Mucosa of stomach (tissue), 1 donor: Measurements from ENCODE around the gene DDC.

Source experiments
- H3K27me3 ChIP-seq: one replicate; pipeline ENCODE4 v1.7.0; 2013; ENCODE audit warnings: mild to moderate bottlenecking, low read length; ENCODE audit not compliant: control insufficient read depth, insufficient read depth
- H3K36me3 ChIP-seq: one replicate; pipeline ENCODE4 v1.7.0; 2013; ENCODE audit warnings: low read length; ENCODE audit not compliant: control insufficient read depth, insufficient read depth
- H3K4me1 ChIP-seq: one replicate; pipeline ENCODE4 v1.7.0; 2013; ENCODE audit warnings: mild to moderate bottlenecking, low read length; ENCODE audit not compliant: control insufficient read depth, insufficient read depth
- H3K4me3 ChIP-seq: one replicate; pipeline ENCODE4 v1.7.0; 2013; ENCODE audit warnings: low read length
- H3K9ac ChIP-seq: one replicate; pipeline ENCODE4 v1.7.0; 2013; ENCODE audit warnings: mild to moderate bottlenecking, low read length, moderate library complexity
- H3K9me3 ChIP-seq: one replicate; pipeline ENCODE4 v1.7.0; 2013; ENCODE audit warnings: mild to moderate bottlenecking, low read length, moderate library complexity; ENCODE audit not compliant: control insufficient read depth
- donor health status: Pancreatic carcinoma.

Gene DDC, protein sequence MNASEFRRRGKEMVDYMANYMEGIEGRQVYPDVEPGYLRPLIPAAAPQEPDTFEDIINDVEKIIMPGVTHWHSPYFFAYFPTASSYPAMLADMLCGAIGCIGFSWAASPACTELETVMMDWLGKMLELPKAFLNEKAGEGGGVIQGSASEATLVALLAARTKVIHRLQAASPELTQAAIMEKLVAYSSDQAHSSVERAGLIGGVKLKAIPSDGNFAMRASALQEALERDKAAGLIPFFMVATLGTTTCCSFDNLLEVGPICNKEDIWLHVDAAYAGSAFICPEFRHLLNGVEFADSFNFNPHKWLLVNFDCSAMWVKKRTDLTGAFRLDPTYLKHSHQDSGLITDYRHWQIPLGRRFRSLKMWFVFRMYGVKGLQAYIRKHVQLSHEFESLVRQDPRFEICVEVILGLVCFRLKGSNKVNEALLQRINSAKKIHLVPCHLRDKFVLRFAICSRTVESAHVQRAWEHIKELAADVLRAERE

DNA sequence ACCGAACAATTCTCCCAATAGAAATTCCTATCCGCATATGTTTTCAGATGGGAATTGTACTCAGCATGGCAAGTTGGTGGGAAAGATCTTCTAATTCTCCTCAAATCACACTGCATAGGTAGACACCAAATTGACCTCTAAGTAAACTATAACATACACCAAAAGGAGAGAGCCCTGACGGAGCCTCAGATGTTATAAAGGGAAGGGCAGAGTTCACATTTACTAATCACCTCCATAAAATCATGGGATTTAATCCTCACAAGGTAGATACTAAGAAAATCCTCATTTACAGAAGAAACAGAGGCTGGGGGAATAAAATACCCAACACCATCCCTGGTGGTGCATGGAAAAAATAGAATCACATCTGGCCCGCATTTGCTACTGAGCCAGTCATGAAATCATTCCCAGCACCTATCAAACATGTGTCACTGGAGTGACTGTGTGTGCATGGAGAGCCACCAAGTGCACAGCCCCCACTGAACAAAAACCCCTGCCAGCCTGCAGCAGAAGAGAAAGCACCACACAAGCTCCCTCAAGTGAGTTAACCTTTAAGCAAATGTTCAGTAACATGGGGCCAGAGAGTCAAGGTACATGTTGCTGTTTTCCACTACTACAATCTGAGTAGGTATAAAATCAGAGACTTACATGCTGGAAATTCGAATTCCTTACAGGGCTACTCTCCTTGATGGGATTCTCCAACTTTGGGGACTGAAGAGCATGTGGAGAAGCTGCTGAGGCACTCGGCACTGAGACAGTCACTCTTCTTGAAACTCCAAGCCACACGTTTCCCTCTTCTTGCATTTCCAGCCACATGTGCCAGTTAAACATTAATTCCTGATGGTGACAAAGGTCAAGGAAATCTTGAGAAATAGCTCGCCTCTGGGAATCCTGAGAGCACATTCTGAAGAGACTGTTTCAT, at the start of gene DDC:
TSS of gene DDC (minus strand) at position 766 of the 919 bp plus-strand sequence. CDS start 21,320 bp downstream, outside the sequence.
- no peaks in the 10 kb centered on the region for H3K9me3 ChIP-seq
- H3K36me3 ChIP-seq = no peaks in the 10 kb centered on the region
- H3K4me3 ChIP-seq = no peak within 1 kb of the TSS
- H3K4me1 ChIP-seq = peaks cover 17% of the 10 kb centered on the region
- H3K27me3 ChIP-seq = no peaks in the 10 kb centered on the region
- H3K9ac ChIP-seq = no peak within 1 kb of the TSS

DNA sequence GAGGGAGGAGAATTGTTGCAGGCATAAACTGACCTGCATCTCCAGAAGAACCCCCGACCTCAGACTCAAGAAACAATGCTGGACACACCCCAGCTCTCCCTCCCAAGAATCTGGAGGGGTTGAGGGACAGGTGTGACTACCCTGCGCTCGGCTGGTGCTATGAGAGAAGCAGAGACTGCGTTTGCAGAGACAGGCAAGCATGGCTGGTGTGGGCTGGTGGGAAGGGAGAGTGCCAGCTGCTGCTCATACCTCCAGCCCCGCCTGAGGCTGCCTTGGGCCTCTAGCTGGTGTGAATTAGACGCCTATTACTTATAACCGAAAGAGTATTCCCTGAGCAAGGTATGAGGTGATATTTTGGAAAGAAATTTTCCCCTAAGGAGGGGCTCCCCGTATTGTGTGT, 48.3 kb upstream of the DDC start:
- H3K4me3 ChIP-seq = no peak overlapping the region
- H3K4me1 ChIP-seq = peaks cover 52% of the 10 kb centered on the region
- no peaks in the 10 kb centered on the region for H3K9me3 ChIP-seq
- H3K9ac ChIP-seq = no peak overlapping the region
- H3K27me3 ChIP-seq = no peaks in the 10 kb centered on the region
- no peaks in the 10 kb centered on the region for H3K36me3 ChIP-seq

DNA sequence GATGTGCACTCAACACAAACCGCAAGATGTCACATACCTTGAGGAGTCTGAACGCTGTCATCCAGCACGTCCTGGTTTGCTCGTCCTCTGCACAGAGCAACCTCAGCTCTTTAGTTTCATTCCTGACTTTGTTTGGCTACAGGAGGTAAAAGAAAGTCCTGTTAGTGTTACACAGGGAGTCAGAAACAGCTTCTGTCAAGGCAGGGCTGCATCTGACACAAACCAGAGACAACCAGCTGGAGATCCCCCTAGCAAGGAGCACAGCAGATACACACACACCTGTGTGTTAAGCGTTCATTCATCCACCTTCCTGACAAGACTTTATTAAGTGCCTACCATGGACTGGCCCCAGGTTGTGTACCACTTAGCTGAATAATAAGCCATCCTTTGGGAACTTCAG, 47.5 kb upstream of the DDC start:
- H3K4me1 ChIP-seq = peaks cover 44% of the 10 kb centered on the region
- H3K9ac ChIP-seq = no peak overlapping the region
- H3K4me3 ChIP-seq = no peak overlapping the region
- no peaks in the 10 kb centered on the region for H3K27me3 ChIP-seq
- no peaks in the 10 kb centered on the region for H3K36me3 ChIP-seq
- no peaks in the 10 kb centered on the region for H3K9me3 ChIP-seq

DNA sequence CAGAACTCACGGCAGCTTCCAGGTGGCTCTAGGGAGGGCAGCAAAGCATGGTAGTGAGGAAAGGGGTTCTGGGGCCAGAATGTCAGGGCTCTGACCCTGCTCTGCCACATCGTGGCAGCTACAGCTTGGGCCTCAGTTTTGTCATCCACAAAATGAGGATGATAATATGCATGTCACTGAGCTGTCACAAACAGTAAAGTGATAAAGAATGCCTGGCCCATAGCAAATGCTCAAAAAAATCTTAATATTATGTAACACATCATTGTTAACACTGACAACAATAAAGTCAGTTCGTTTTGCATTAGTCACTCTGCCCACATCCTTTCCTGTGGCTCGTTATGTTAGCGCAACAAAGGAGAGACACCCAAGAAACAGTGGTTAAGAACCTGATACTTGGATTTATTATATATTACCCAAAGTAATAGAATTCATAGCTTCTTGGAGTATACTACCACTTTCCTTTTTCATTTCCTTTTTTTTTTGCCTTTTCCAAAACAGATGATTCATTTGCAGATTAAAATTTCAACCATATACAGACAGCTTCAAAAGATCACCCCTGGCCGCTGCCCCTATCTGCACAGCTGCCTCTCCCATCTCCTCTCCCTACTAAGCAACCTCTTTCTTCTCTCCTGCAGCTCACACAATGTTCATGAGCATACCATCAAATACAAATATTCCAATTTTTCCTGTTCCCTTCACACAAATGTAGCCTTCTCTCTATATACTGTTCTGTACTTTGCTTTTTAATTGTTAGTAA, 45.5 kb upstream of the DDC start:
- H3K36me3 ChIP-seq = no peaks in the 10 kb centered on the region
- no peaks in the 10 kb centered on the region for H3K27me3 ChIP-seq
- H3K9ac ChIP-seq = no peak overlapping the region
- no peaks in the 10 kb centered on the region for H3K9me3 ChIP-seq
- no peak overlapping the region for H3K4me3 ChIP-seq
- peaks cover 31% of the 10 kb centered on the region for H3K4me1 ChIP-seq

DNA sequence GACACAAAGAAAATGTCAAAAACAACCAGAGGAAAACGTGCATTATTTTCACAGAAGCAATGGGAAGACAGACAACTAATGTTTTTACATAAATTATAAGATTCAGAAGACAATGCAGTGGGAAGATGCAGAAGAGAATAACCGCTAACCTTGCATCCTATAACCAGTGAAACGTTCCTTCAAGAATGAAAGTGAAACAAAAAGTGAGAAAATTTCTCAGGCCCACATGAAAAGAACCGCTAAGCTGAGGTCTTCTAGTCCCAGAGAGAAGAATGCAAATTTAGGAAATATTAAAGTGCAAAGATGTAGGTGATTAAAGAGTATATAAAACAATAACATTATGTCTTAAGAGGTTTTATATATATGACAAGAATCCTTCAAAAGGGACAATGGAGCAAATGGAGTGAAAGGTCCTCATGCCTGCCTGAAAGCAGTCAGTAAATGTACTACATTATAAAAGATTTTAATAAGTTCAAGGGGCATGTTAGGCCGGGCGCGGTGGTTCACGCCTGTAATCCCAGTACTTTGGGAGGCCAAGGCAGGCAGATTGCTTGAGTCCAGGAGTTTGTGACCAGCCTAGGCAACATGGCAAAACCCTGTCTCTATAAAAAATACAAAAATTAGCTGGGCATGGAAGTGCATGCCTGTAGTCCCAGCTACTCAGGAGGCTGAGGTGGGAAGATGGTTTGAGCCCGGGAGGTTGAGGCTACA, 43.1 kb upstream of the DDC start:
- no peak overlapping the region for H3K4me3 ChIP-seq
- no peaks in the 10 kb centered on the region for H3K36me3 ChIP-seq
- H3K27me3 ChIP-seq = no peaks in the 10 kb centered on the region
- H3K9me3 ChIP-seq = no peaks in the 10 kb centered on the region
- H3K9ac ChIP-seq = no peak overlapping the region
- peaks cover 9% of the 10 kb centered on the region for H3K4me1 ChIP-seq

DNA sequence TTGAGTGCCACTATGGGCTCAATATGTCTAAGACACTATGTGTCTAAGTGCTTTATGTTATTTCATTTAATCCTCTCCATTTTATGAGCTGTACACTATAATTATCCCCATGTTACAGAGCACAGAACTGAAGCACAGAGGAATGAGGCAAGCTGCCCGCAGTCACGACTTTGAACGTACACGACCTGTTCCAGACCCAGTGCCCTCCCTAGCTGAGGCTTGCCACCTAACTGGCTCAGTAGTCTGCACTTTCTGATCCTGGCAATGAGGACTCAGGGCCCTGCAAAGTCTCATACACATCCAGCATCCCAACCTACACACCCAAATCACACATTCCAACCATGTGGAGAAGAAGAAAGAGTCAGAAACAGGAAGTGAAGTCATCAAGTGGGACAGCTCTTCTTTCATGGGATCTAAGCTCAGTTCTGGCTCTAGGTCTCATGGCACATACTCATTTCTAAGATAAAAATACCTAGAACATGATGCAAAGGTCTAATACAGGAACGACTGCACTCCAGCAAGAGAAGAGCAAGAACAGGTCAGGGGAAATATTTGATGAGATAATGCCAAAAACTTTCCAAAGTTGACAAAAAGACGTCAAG, 42.4 kb upstream of the DDC start:
- H3K36me3 ChIP-seq = no peaks in the 10 kb centered on the region
- no peak overlapping the region for H3K9ac ChIP-seq
- no peaks in the 10 kb centered on the region for H3K27me3 ChIP-seq
- no peak overlapping the region for H3K4me3 ChIP-seq
- peaks cover 4% of the 10 kb centered on the region for H3K4me1 ChIP-seq
- H3K9me3 ChIP-seq = no peaks in the 10 kb centered on the region

DNA sequence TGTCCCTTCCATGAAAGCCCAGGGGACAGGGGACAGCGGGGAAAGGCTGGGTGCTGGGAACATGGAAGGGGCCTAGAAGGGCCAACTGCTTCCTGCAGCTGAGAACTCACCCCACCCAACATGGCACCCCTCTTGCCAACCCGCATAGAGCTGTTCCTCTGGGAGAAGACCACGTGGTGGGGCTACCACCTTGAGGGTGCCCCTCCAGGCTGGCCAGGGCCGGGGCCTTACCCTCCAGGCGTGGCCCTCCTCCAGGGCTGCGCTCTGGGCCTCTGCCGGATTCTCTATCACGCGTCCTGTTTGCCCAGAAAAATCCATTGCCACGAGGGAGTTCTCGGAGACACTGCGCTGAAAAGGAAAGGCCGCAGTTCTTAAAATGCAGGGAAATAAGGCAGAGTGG, 39.9 kb upstream of the DDC start:
- H3K9me3 ChIP-seq = no peaks in the 10 kb centered on the region
- H3K36me3 ChIP-seq = no peaks in the 10 kb centered on the region

DNA sequence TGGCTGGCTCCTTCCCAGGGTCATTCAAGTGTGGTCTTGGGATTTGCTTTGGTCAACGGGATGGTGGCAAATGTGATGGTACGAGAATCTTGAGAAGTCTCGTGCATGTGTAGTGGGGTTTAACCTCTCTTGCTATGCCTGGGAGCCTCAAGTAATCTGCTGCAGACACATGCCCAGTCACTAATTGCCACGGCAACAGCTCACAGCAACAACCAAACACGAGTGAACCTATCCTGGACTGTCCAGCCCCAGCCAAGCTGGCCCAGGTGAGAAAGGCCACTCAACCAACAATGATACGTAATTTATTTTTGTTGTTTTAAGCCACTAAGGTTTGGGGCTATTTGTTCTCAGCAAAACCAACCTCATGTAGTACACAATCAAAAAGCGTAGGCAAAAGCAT, 38.1 kb upstream of the DDC start:
- Histone ChIP-seq H3K4me3 (no peak overlapping the region), H3K27me3 (no peaks in the 10 kb centered on the region), H3K36me3 (no peaks in the 10 kb centered on the region), H3K9me3 (no peaks in the 10 kb centered on the region), H3K4me1 (peaks cover 17% of the 10 kb centered on the region), H3K9ac (no peak overlapping the region)

More for the DNA sequence above, 39.9 kb upstream of the DDC start:
- no peak overlapping the region for H3K9ac ChIP-seq
- no peak overlapping the region for H3K4me3 ChIP-seq
- no peaks in the 10 kb centered on the region for H3K4me1 ChIP-seq
- no peaks in the 10 kb centered on the region for H3K27me3 ChIP-seq

DNA sequence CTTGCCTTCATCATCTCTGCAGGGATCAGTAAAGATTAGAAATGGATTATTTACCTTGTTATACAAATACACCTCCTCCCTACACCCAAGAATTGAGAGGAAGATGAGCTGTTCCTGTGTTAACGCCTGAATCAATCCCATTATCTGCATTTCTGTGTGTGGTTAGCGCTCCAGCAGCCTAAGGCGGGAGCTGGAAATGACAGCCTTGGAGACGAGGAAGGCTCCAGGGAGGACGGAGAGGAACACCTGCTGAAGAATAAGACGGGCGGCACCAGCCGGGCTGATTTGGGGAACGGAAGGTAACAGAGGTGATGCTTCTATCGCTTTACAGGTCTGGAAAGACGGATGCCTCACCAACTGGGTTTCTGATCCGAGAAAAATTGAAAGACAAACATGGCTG, 34.2 kb upstream of the DDC start:
- no peaks in the 10 kb centered on the region for H3K36me3 ChIP-seq
- H3K4me3 ChIP-seq = no peak overlapping the region
- H3K9ac ChIP-seq = no peak overlapping the region

DNA sequence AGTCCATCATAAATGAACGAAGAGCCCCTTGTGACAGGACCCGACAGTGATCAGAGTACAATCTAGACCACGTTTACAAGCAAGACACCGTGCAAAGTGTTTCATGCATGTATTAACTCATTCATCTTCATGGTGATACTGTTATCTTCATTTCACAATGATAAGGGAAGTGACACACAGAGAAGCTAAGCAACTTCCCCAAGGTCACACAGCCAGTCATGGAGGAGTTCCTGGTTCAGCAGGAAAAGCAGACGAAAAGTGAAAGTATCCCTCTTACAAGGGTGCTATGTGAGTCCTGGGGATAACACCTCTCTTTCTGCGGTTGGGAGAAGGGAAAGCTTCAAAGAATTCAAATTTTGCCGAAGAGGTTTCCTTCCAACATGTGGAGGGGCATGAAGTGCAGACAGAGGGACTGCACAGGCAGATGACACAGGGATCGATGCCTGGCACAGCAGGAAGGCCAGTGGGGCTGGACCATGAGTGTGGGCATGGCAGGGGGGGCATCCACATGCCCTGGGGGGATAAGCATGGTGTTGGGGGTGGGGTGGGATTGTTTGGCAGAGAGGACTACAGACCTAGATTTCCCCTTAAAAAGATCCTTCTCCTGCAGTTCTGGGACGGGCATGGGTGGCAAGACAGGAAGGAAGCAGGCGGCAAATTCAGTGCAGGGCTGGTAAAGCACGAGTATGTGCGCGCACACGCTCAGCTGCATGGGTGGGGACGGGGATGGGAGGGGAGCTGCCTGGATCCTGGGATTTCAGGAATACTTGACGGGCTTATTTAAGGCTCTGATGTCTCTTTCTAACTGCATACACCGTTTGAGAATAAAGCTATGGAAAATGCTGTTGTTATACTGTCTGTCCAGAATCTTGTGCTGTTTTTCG, 33.5 kb upstream of the DDC start:
- no peaks in the 10 kb centered on the region for H3K27me3 ChIP-seq
- no peak overlapping the region for H3K9ac ChIP-seq
- no peak overlapping the region for H3K4me3 ChIP-seq
- no peaks in the 10 kb centered on the region for H3K9me3 ChIP-seq
- H3K36me3 ChIP-seq = no peaks in the 10 kb centered on the region
- peaks cover 17% of the 10 kb centered on the region for H3K4me1 ChIP-seq

More for the DNA sequence above, 34.2 kb upstream of the DDC start:
- Histone ChIP-seq H3K9me3 (no peaks in the 10 kb centered on the region), H3K27me3 (no peaks in the 10 kb centered on the region), H3K4me1 (peaks cover 17% of the 10 kb centered on the region)
